ENCODE measurements around the gene LRR1. TPM values are rescaled to one million over a fixed set of nuclear protein-coding genes. Genes with fewer than 3 reads are reported as not detected.

Gene LRR1, protein sequence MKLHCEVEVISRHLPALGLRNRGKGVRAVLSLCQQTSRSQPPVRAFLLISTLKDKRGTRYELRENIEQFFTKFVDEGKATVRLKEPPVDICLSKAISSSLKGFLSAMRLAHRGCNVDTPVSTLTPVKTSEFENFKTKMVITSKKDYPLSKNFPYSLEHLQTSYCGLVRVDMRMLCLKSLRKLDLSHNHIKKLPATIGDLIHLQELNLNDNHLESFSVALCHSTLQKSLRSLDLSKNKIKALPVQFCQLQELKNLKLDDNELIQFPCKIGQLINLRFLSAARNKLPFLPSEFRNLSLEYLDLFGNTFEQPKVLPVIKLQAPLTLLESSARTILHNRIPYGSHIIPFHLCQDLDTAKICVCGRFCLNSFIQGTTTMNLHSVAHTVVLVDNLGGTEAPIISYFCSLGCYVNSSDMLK
- total RNA-seq = 34.4 and 41.3 TPM in 2 replicates

DNA sequence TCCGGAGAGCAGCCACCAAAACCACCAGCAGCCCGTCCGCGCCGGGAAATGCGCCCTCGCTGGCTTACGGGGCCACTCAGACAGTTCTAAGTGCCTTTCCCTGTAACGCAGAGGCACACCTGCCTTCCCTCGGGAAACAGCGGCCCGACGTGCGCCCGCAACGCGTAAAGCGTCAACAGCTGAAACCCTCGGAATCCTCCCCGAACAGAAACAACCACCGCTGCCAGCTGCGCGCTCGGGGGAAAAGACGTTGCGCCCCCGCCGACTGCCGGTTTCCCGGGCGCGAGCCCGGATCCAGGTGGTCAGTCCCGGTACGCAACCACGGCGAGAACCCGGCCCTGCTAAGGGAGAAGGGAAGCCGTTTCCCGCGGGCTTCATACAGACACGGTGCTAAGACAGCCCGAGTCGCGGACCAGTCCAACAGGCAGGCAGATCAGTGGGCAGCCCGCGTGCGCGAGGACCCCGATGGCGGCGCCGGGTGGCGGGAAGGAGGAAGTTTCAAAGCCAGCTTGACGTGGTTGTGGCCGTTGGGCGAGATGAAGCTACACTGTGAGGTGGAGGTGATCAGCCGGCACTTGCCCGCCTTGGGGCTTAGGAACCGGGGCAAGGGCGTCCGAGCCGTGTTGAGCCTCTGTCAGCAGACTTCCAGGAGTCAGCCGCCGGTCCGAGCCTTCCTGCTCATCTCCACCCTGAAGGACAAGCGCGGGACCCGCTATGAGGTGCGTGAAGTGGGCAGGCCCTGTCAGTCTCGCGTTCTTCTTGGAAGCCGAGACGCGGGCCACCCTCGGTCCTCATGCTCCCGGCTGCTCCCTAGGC is at the start of gene LRR1:
LRR1 (plus strand) TSS at position 456 of the 816 bp plus-strand sequence; CDS start at position 537, 81 bp downstream.

DNA sequence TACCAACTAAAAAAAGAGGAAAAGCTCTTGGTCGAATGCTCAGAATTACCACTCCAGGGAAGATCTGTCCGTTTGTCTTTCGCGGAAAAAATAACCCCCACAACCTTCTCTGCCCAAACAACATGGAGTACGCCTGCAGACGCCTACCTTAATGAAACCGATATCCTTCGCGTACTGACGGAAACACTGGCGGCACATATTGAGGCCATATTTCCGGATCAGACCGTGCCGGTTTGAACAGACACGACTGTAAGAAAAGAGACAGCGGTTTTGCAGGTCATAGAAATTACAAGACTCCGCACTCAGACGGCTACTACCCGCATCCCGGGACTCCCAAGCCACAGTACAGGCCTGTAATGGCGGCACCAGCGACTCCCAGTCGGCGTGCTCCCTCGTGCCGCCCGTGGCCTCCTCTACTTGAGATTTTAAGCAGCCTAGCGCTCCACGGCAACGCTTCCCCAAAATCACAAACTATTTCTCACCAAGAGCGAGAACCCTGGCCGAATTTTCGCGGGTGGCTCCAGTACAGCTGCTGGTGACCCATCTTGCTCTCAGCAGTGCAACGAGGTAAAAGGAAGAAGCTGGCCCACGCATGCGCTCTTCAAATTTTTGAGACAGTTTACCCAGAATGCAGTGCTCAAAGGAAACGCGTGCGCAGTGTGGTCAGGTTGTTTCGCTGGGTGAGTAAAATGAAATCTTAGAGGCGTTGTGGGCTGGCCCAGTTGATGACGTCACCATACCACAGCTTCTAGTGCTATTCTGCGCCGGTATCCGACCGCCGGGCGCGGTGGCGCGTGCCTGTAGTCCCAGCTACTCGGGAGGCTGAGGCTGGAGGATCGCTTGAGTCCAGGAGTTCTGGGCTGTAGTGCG is 12.7 kb upstream of the LRR1 start, which contains the start of gene RPS29:
RPS29 (minus strand) TSS at position 578 of the 870 bp plus-strand sequence; CDS start at position 544, 34 bp downstream.

GRCh38 chr14:49620182-49621113 is 21.7 kb downstream of the LRR1 start, which contains the start of the genes MGAT2 and RPL36AL:
TSS of gene MGAT2 (plus strand) at chr14:49620799. CDS start at chr14:49621269, 470 bp downstream.
TSS of gene RPL36AL (minus strand) at chr14:49620626. CDS start at chr14:49619104, 1,522 bp downstream.

GRCh38 chr14:49634547-49635334 is 36.0 kb downstream of the LRR1 start, which contains the start of gene DNAAF2:
TSS of gene DNAAF2 (minus strand) at chr14:49635244. CDS start at chr14:49635149, 95 bp downstream.

Other genes with a start within 250 kb of the LRR1 start
- 1,049 and 4,560 TPM in 2 replicates for gene RPS29, start 12.6 kb upstream of the LRR1 start, total RNA-seq
- 287 and 298 TPM in 2 replicates for gene RPL36AL, start 21.7 kb downstream of the LRR1 start, total RNA-seq
- 107 and 125 TPM in 2 replicates for gene MGAT2, start 21.9 kb downstream of the LRR1 start, total RNA-seq
- 11.2 and 13.6 TPM in 2 replicates for gene DNAAF2, start 36.3 kb downstream of the LRR1 start, total RNA-seq
- 14.9 and 16.6 TPM in 2 replicates for gene POLE2, start 89.3 kb downstream of the LRR1 start, total RNA-seq
- 1.1 and 2.6 TPM in 2 replicates for gene KLHDC1, start 94.2 kb downstream of the LRR1 start, total RNA-seq
- 43.3 and 52.9 TPM in 2 replicates for gene KLHDC2, start 169.2 kb downstream of the LRR1 start, total RNA-seq